Measurements from ENCODE around the gene AKAP7. TPM values are rescaled to one million over a fixed set of nuclear protein-coding genes. Genes with fewer than 3 reads are reported as not detected.

AKAP7 gene
- total and polyA plus RNA-seq, 2 donors (not counting 1 experiment from before 2014, with no cell fraction given) = 6.3 to 10.8 TPM

DNA sequence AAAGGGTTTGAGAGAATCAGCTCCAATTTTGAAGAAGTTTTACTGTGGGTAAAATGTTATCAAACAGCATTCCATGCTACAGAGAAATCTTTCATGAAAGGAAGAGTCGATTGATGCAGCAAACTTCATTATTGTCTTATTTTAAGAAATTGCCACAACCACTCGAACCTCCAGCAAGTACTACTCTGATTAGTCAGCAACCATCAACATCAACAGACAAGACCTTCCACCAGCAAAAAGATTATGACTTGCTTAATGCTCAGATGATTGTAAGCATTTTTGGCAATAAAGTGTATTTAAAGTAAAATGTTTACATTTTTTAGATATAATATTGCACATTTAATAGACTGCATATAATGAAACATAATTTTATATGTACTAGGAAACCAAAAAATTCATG, 87.5 kb downstream of the AKAP7 start:
- Histone ChIP-seq H2AFZ (ENCODE audit: insufficient read depth, low read depth, low read length, poor library complexity, severe bottlenecking) (no peak overlapping the region), H3K4me1 (ENCODE audit: control insufficient read depth in 2 of 2, insufficient read depth in 2 of 2, low read length in 2 of 2) (no peaks in the 10 kb centered on the region), H3K79me2 (ENCODE audit: control insufficient read depth, insufficient read depth, low read length) (no peaks in the 10 kb centered on the region), H3K36me3 (replicated peaks in 1 of 2; ENCODE audit: control extremely low read depth in 1 of 2, control insufficient read depth in 1 of 2, extremely low read depth in 1 of 2, insufficient read depth in 2 of 2, low read length in 1 of 2) (peaks cover 0 to 1% of the 10 kb centered on the region in 2 experiments), H3K27ac (ENCODE audit: low read length in 2 of 2) (no peak overlapping the region), H4K20me1 (ENCODE audit: control insufficient read depth, insufficient read depth, low read length, poor library complexity, severe bottlenecking) (no peaks in the 10 kb centered on the region), H3K27me3 (replicated peaks in 1 of 4; ENCODE audit: control extremely low read depth in 1 of 4, control insufficient read depth in 3 of 4, insufficient read depth in 4 of 4, low read length in 3 of 4) (no peaks in the 10 kb centered on the region), H3K4me2 (replicated peaks; ENCODE audit: low read depth, low read length, poor library complexity, severe bottlenecking) (no peak overlapping the region), H3K4me3 (ENCODE audit: control extremely low read depth in 1 of 5, extremely low read depth in 1 of 5, insufficient read depth in 1 of 5, low read depth in 2 of 5, low read length in 4 of 5) (no peak overlapping the region), H3K9me3 (ENCODE audit: control extremely low read depth in 1 of 3, control insufficient read depth in 2 of 3, insufficient read depth in 1 of 3, low read length in 2 of 3) (no peaks in the 10 kb centered on the region), H3K9ac (ENCODE audit: low read length) (no peak overlapping the region)
- TF ChIP-seq EZH2 (IDR thresholded peaks at IDR 0.05; ENCODE audit: borderline replicate concordance, insufficient read depth, low read depth, low read length, poor library complexity, severe bottlenecking) = no peak
- TF ChIP-seq, protein P1, sequence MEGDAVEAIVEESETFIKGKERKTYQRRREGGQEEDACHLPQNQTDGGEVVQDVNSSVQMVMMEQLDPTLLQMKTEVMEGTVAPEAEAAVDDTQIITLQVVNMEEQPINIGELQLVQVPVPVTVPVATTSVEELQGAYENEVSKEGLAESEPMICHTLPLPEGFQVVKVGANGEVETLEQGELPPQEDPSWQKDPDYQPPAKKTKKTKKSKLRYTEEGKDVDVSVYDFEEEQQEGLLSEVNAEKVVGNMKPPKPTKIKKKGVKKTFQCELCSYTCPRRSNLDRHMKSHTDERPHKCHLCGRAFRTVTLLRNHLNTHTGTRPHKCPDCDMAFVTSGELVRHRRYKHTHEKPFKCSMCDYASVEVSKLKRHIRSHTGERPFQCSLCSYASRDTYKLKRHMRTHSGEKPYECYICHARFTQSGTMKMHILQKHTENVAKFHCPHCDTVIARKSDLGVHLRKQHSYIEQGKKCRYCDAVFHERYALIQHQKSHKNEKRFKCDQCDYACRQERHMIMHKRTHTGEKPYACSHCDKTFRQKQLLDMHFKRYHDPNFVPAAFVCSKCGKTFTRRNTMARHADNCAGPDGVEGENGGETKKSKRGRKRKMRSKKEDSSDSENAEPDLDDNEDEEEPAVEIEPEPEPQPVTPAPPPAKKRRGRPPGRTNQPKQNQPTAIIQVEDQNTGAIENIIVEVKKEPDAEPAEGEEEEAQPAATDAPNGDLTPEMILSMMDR (IDR thresholded peaks at IDR 0.05) = no peak
- Mint-ChIP-seq H3K27me3 (no peaks in the 10 kb centered on the region), H3K4me1 (no peaks in the 10 kb centered on the region), H3K27ac (no peak overlapping the region), H3K4me3 (no peak overlapping the region), H3K9me3 (ENCODE audit: insufficient read depth) (no peaks in the 10 kb centered on the region)
- WGBS (ENCODE audit: insufficient coverage) = no CpG with 5 or more reads among the region's 2 CpGs
- CTCF ChIA-PET = interaction anchor here (1.2 kb wide), 1 partner anchor 23 kb away, joined by 4 read pairs; no protein-coding TSS in a partner anchor
- ATAC-seq (ENCODE audit: low read depth) (no peak), DNase-seq (no peak)
- intact Hi-C loops (cut with micrococcal nuclease) = no loop called here
- POLR2A ChIA-PET = no interaction called here

GRCh38 chr6:131223416-131223815, 88.1 kb downstream of the AKAP7 start:
- ChIA-PET CTCF (interaction anchor here (0.6 to 1.2 kb wide), 2 partner anchors 24 to 1078 kb away, joined by 3 to 4 read pairs; no protein-coding TSS in a partner anchor), POLR2A (no interaction called here)
- H3K4me2 ChIP-seq (replicated peaks; ENCODE audit: low read depth, low read length, poor library complexity, severe bottlenecking) = no peak overlapping the region
- peaks cover 0 to 1% of the 10 kb centered on the region in 2 experiments for H3K36me3 ChIP-seq (replicated peaks in 1 of 2; ENCODE audit: control extremely low read depth in 1 of 2, control insufficient read depth in 1 of 2, extremely low read depth in 1 of 2, insufficient read depth in 2 of 2, low read length in 1 of 2)
- H4K20me1 ChIP-seq (ENCODE audit: control insufficient read depth, insufficient read depth, low read length, poor library complexity, severe bottlenecking) = no peaks in the 10 kb centered on the region
- intact Hi-C loops (cut with micrococcal nuclease) = no loop called here
- Mint-ChIP-seq H3K27me3 (no peaks in the 10 kb centered on the region), H3K9me3 (ENCODE audit: insufficient read depth) (no peaks in the 10 kb centered on the region), H3K4me1 (no peaks in the 10 kb centered on the region), H3K27ac (no peak overlapping the region), H3K4me3 (no peak overlapping the region)
- ATAC-seq (ENCODE audit: low read depth) (no peak), DNase-seq (no peak)
- H2AFZ ChIP-seq (ENCODE audit: insufficient read depth, low read depth, low read length, poor library complexity, severe bottlenecking) = no peak overlapping the region
- H3K9ac ChIP-seq (ENCODE audit: low read length) = no peak overlapping the region
- no peak overlapping the region for H3K4me3 ChIP-seq (ENCODE audit: control extremely low read depth in 1 of 5, extremely low read depth in 1 of 5, insufficient read depth in 1 of 5, low read depth in 2 of 5, low read length in 4 of 5)
- H3K9me3 ChIP-seq (ENCODE audit: control extremely low read depth in 1 of 3, control insufficient read depth in 2 of 3, insufficient read depth in 1 of 3, low read length in 2 of 3) = no peaks in the 10 kb centered on the region
- no peak overlapping the region for H3K27ac ChIP-seq (ENCODE audit: low read length in 2 of 2)
- H3K27me3 ChIP-seq (replicated peaks in 1 of 4; ENCODE audit: control extremely low read depth in 1 of 4, control insufficient read depth in 3 of 4, insufficient read depth in 4 of 4, low read length in 3 of 4) = no peaks in the 10 kb centered on the region
- no peaks in the 10 kb centered on the region for H3K79me2 ChIP-seq (ENCODE audit: control insufficient read depth, insufficient read depth, low read length)
- WGBS (ENCODE audit: insufficient coverage) = no CpG with 5 or more reads among the region's 1 CpG
- TF ChIP-seq, protein P1 (IDR thresholded peaks at IDR 0.05) = no peak
- no peak for TF ChIP-seq EZH2 (IDR thresholded peaks at IDR 0.05; ENCODE audit: borderline replicate concordance, insufficient read depth, low read depth, low read length, poor library complexity, severe bottlenecking)
- H3K4me1 ChIP-seq (ENCODE audit: control insufficient read depth in 2 of 2, insufficient read depth in 2 of 2, low read length in 2 of 2) = no peaks in the 10 kb centered on the region

Measured in B cell (primary cell).